ENCODE measurements around the gene PML. TPM values are rescaled to one million over a fixed set of nuclear protein-coding genes. Genes with fewer than 3 reads are reported as not detected.

The PML gene
- total RNA-seq, 2 donors from 2014 or later = 26.5 to 28.9 TPM

DNA sequence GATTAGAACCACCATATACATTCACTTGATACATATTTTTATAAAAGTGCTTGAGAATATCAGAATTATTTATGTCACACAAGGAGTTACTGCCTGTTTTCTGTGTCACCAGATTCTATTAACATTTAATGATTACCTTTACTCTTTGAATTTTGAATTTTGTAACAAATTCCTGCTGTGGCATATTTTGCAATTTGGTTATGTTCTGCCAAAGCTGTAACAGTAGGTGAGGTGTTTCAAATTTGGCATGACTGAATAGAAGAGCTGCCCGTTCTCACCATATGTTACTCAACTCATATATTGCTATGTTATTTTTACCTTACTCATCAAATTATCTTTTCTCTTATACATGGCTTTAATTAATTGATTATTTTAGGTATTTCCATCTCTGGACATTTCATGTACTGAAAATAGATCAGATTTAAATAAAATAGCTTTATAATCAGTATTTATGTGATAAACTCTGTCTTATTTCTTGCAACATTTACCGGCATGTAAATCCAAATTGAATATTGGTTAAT, 18.9 kb downstream of the PML start:
- H3K4me1 ChIP-seq (ENCODE audit: control insufficient read depth, insufficient read depth, low read length) = no peaks in the 10 kb centered on the region
- no peaks in the 10 kb centered on the region for H3K9me3 ChIP-seq (ENCODE audit: control insufficient read depth, low read length)
- no peak overlapping the region for H3K4me3 ChIP-seq (ENCODE audit: low read length)
- Mint-ChIP-seq H3K4me1 (peaks cover 9% of the 10 kb centered on the region), H3K4me3 (no peak overlapping the region), H3K9me3 (no peaks in the 10 kb centered on the region), H3K36me3 (ENCODE audit: low read depth) (peaks cover 12% of the 10 kb centered on the region), H3K27me3 (ENCODE audit: insufficient read depth) (no peaks in the 10 kb centered on the region), H3K27ac (no peak overlapping the region)
- no peak overlapping the region for H3K9ac ChIP-seq (ENCODE audit: extremely low read depth, low read length, poor library complexity, severe bottlenecking)
- TF ChIP-seq, protein P1, sequence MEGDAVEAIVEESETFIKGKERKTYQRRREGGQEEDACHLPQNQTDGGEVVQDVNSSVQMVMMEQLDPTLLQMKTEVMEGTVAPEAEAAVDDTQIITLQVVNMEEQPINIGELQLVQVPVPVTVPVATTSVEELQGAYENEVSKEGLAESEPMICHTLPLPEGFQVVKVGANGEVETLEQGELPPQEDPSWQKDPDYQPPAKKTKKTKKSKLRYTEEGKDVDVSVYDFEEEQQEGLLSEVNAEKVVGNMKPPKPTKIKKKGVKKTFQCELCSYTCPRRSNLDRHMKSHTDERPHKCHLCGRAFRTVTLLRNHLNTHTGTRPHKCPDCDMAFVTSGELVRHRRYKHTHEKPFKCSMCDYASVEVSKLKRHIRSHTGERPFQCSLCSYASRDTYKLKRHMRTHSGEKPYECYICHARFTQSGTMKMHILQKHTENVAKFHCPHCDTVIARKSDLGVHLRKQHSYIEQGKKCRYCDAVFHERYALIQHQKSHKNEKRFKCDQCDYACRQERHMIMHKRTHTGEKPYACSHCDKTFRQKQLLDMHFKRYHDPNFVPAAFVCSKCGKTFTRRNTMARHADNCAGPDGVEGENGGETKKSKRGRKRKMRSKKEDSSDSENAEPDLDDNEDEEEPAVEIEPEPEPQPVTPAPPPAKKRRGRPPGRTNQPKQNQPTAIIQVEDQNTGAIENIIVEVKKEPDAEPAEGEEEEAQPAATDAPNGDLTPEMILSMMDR (conservative IDR thresholded peaks at IDR 0.05) = no peak
- peaks cover 7% of the 10 kb centered on the region for H3K36me3 ChIP-seq (ENCODE audit: control insufficient read depth, insufficient read depth, low read length)
- no peak for DNase-seq
- H3K27me3 ChIP-seq (ENCODE audit: control insufficient read depth, insufficient read depth, low read length, poor library complexity, severe bottlenecking) = no peaks in the 10 kb centered on the region
- no peak overlapping the region for H3K27ac ChIP-seq (ENCODE audit: low read depth, low read length)
- WGBS, 2 experiments (ENCODE audit: insufficient coverage in 1 of 2, insufficient read length in 1 of 2) = no CpG with 5 or more reads among the region's 2 CpGs

DNA sequence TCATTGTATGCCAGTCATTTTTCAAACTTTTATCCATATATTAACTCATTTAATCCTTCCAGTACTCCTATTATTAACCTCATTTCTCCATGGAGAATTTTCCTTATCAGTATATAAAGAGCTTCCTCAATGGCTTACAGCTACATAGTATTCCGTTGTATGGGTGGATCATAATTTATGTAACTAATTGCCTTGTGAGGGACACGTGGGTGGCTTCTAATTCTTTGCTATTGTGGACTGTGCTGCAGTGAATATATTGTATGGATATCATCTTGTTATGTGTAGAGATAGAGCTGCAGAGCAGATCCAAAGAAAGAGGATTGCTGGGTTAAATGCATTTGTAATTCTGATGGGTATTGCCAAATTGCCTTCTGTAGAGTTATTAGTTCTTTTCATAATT, 25.2 kb downstream of the PML start:
- Histone ChIP-seq H3K27ac (ENCODE audit: low read depth, low read length) (no peak overlapping the region), H3K36me3 (ENCODE audit: control insufficient read depth, insufficient read depth, low read length) (peaks cover 35% of the 10 kb centered on the region), H3K27me3 (ENCODE audit: control insufficient read depth, insufficient read depth, low read length, poor library complexity, severe bottlenecking) (no peaks in the 10 kb centered on the region), H3K4me1 (ENCODE audit: control insufficient read depth, insufficient read depth, low read length) (no peaks in the 10 kb centered on the region), H3K4me3 (ENCODE audit: low read length) (peak overlapping the region; percentile 25), H3K9me3 (ENCODE audit: control insufficient read depth, low read length) (peaks cover 16% of the 10 kb centered on the region), H3K9ac (ENCODE audit: extremely low read depth, low read length, poor library complexity, severe bottlenecking) (no peak overlapping the region)
- peaks cover 12% of the 10 kb centered on the region for H3K9me3 Mint-ChIP-seq
- H3K4me3 Mint-ChIP-seq = no peak overlapping the region
- TF ChIP-seq, protein P1 (conservative IDR thresholded peaks at IDR 0.05) = no peak
- no peak for DNase-seq
- H3K36me3 Mint-ChIP-seq (ENCODE audit: low read depth) = peaks cover 27% of the 10 kb centered on the region
- H3K4me1 Mint-ChIP-seq = no peaks in the 10 kb centered on the region
- H3K27me3 Mint-ChIP-seq (ENCODE audit: insufficient read depth) = no peaks in the 10 kb centered on the region
- no peak overlapping the region for H3K27ac Mint-ChIP-seq
- 93 to 94% methylated on average over 2 of the region's 2 CpGs for WGBS, 2 experiments (ENCODE audit: insufficient coverage in 1 of 2, insufficient read length in 1 of 2)

DNA sequence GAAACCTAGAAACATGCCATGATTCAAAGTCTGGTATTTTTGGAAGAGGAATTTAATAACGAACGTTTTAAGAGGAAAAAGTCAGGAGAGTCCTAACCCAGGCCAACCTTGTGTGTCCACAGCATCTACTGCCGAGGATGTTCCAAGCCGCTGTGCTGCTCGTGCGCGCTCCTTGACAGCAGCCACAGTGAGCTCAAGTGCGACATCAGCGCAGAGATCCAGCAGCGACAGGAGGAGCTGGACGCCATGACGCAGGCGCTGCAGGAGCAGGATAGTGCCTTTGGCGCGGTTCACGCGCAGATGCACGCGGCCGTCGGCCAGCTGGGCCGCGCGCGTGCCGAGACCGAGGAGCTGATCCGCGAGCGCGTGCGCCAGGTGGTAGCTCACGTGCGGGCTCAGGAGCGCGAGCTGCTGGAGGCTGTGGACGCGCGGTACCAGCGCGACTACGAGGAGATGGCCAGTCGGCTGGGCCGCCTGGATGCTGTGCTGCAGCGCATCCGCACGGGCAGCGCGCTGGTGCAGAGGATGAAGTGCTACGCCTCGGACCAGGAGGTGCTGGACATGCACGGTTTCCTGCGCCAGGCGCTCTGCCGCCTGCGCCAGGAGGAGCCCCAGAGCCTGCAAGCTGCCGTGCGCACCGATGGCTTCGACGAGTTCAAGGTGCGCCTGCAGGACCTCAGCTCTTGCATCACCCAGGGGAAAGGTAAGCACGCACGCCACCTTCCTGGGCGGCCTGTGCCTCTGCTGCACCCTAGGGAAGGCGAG, 28.4 kb downstream of the PML start:
- H3K9me3 Mint-ChIP-seq = peaks cover 12% of the 10 kb centered on the region
- peaks cover 40% of the 10 kb centered on the region for H3K36me3 ChIP-seq (ENCODE audit: control insufficient read depth, insufficient read depth, low read length)
- no peaks in the 10 kb centered on the region for H3K27me3 Mint-ChIP-seq (ENCODE audit: insufficient read depth)
- 97 to 98% methylated on average over 59 to 66 of the region's 66 CpGs for WGBS, 2 experiments (ENCODE audit: insufficient coverage in 1 of 2, insufficient read length in 1 of 2)
- H3K27ac Mint-ChIP-seq = no peak overlapping the region
- no peak overlapping the region for H3K9ac ChIP-seq (ENCODE audit: extremely low read depth, low read length, poor library complexity, severe bottlenecking)
- H3K4me3 ChIP-seq (ENCODE audit: low read length) = no peak overlapping the region
- H3K4me1 ChIP-seq (ENCODE audit: control insufficient read depth, insufficient read depth, low read length) = no peaks in the 10 kb centered on the region
- no peaks in the 10 kb centered on the region for H3K4me1 Mint-ChIP-seq
- peaks cover 16% of the 10 kb centered on the region for H3K9me3 ChIP-seq (ENCODE audit: control insufficient read depth, low read length)
- peaks cover 33% of the 10 kb centered on the region for H3K36me3 Mint-ChIP-seq (ENCODE audit: low read depth)
- TF ChIP-seq, protein P1 (conservative IDR thresholded peaks at IDR 0.05) = no peak
- H3K27ac ChIP-seq (ENCODE audit: low read depth, low read length) = no peak overlapping the region
- H3K4me3 Mint-ChIP-seq = no peak overlapping the region
- no peaks in the 10 kb centered on the region for H3K27me3 ChIP-seq (ENCODE audit: control insufficient read depth, insufficient read depth, low read length, poor library complexity, severe bottlenecking)
- no peak for DNase-seq
